Duodenal mucosa (tissue), 2 donors: ENCODE measurements around the gene TDRD1.
"Not testable (repeated sequence)": the region's sequence is repeated elsewhere in the genome, so short reads cannot be mapped to it uniquely, and the experiment has no call there.

Experiments
- H3K27ac ChIP-seq: one replicate; pipeline ENCODE4 v1.7.0; 2013; ENCODE audit warnings: low read depth, low read length
- H3K27me3 ChIP-seq, 2 donors: one replicate each; pipeline ENCODE4 v1.7.0; 2013; ENCODE audit warnings: low read length in 2 of 2, control low read depth in 1 of 2; ENCODE audit not compliant: insufficient read depth in 2 of 2, control insufficient read depth in 1 of 2
- H3K36me3 ChIP-seq, 2 donors: one replicate each; pipeline ENCODE4 v1.7.0; 2013; ENCODE audit warnings: low read length in 2 of 2, control low read depth in 1 of 2; ENCODE audit not compliant: insufficient read depth in 2 of 2, control insufficient read depth in 1 of 2
- H3K4me1 ChIP-seq, 2 donors: one replicate each; pipeline ENCODE4 v1.7.0; 2013; ENCODE audit warnings: low read length in 2 of 2, control low read depth in 1 of 2; ENCODE audit not compliant: insufficient read depth in 2 of 2, control insufficient read depth in 1 of 2
- H3K4me3 ChIP-seq, 2 donors: one replicate each; pipeline ENCODE4 v1.7.0; 2013; ENCODE audit warnings: low read length in 2 of 2, low read depth in 1 of 2
- H3K9ac ChIP-seq, 2 donors: one replicate each; pipeline ENCODE4 v1.7.0; 2013; ENCODE audit warnings: low read length in 2 of 2, low read depth in 1 of 2
- H3K9me3 ChIP-seq, 2 donors: one replicate each; pipeline ENCODE4 v1.7.0; 2013; ENCODE audit warnings: low read length in 2 of 2, control low read depth in 1 of 2; ENCODE audit not compliant: control insufficient read depth in 1 of 2

The TDRD1 gene, protein sequence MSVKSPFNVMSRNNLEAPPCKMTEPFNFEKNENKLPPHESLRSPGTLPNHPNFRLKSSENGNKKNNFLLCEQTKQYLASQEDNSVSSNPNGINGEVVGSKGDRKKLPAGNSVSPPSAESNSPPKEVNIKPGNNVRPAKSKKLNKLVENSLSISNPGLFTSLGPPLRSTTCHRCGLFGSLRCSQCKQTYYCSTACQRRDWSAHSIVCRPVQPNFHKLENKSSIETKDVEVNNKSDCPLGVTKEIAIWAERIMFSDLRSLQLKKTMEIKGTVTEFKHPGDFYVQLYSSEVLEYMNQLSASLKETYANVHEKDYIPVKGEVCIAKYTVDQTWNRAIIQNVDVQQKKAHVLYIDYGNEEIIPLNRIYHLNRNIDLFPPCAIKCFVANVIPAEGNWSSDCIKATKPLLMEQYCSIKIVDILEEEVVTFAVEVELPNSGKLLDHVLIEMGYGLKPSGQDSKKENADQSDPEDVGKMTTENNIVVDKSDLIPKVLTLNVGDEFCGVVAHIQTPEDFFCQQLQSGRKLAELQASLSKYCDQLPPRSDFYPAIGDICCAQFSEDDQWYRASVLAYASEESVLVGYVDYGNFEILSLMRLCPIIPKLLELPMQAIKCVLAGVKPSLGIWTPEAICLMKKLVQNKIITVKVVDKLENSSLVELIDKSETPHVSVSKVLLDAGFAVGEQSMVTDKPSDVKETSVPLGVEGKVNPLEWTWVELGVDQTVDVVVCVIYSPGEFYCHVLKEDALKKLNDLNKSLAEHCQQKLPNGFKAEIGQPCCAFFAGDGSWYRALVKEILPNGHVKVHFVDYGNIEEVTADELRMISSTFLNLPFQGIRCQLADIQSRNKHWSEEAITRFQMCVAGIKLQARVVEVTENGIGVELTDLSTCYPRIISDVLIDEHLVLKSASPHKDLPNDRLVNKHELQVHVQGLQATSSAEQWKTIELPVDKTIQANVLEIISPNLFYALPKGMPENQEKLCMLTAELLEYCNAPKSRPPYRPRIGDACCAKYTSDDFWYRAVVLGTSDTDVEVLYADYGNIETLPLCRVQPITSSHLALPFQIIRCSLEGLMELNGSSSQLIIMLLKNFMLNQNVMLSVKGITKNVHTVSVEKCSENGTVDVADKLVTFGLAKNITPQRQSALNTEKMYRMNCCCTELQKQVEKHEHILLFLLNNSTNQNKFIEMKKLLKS

DNA sequence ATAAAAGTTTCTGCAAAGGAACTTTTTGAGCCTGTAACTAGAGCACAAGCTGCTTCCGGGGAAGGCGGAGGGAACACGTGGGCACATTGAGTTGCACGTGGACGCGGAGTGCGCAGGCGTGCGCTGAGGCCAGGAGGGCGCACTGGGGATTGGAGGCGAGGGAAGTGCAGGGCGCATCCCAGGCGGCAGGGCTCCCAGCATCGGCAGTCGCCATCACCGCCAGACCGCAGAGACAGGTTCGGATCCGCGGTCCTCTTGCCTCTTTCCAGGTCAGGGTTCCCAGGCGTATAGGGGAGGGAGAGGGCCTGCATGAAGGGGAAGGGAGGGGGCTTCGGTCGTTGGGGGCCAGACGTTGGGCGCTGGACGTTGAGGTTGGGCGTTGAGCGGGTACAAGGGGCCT is at the start of gene TDRD1:
Gene TDRD1, plus strand, starts transcription at position 206 of the 400 bp plus-strand sequence. CDS start 8,479 bp downstream, outside the sequence.
- Histone ChIP-seq H3K36me3 (no peaks in the 10 kb centered on the region), H3K27ac (no peak within 1 kb of the TSS), H3K27me3 (no peaks in the 10 kb centered on the region), H3K4me1 (peaks cover 5 to 9% of the 10 kb centered on the region in 2 donors), H3K9me3 (no peaks in the 10 kb centered on the region), H3K4me3 (no peak within 1 kb of the TSS), H3K9ac (no peak within 1 kb of the TSS)

GRCh38 chr10:114131094-114131493 is 48.1 kb upstream of the TDRD1 start:
- Histone ChIP-seq H3K9me3 (no peaks in the 10 kb centered on the region), H3K27ac (no peak overlapping the region), H3K36me3 (peaks cover 21 to 78% of the 10 kb centered on the region in 2 donors), H3K4me3 (no peak overlapping the region), H3K27me3 (no peaks in the 10 kb centered on the region), H3K9ac (no peak overlapping the region), H3K4me1 (no peaks in the 10 kb centered on the region)

DNA sequence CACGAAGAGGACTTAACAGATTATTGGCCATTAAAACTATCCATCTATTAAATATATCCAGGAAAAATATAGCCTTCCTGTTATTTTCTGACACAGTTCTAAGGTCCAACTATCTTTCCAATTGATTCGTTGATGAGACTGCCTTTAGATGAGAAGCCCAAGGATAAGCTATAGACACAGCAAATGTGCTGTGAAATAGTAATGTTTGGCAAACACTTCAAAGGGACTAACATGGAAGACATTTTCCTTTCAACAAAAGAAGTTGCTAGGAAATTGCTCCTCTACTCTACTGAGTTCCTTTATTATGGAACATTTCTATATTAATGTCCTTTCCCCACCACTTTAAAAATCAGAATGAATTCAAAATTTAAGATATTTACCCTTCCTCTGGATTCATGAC is 43.7 kb upstream of the TDRD1 start:
- Histone ChIP-seq H3K9ac (no peak overlapping the region), H3K36me3 (peaks cover 12 to 62% of the 10 kb centered on the region in 2 donors)

GRCh38 chr10:114138581-114138980 is 40.6 kb upstream of the TDRD1 start:
- Histone ChIP-seq H3K9me3 (no peaks in the 10 kb centered on the region), H3K27ac (no peak overlapping the region), H3K4me3 (no peak overlapping the region), H3K4me1 (no peaks in the 10 kb centered on the region), H3K36me3 (peaks cover 14 to 67% of the 10 kb centered on the region in 2 donors), H3K27me3 (no peaks in the 10 kb centered on the region), H3K9ac (no peak overlapping the region)

More for the DNA sequence above, 43.7 kb upstream of the TDRD1 start:
- H3K27ac ChIP-seq = no peak overlapping the region
- no peaks in the 10 kb centered on the region for H3K4me1 ChIP-seq
- no peaks in the 10 kb centered on the region for H3K27me3 ChIP-seq
- H3K4me3 ChIP-seq = no peak overlapping the region
- H3K9me3 ChIP-seq = no peaks in the 10 kb centered on the region

DNA sequence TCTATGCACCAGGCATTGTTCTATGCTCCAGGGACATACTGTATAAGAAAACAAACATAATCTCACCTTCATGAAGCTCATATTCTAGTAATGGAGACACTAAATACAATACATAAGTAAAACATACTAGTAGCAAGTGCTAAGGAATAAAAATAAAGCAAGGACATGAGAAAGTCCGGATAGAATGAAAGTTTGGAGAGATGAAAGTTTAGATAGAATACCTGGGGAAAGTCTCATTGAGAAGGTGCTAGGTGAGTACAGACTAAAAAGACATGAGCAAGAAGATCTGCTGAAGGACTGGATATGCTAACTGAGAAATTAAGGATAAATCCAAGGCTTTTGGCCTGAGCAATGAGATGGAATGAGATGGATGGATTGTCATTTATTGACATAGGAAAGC is 39.1 kb upstream of the TDRD1 start:
- Histone ChIP-seq H3K36me3 (peaks cover 18 to 66% of the 10 kb centered on the region in 2 donors), H3K9ac (no peak overlapping the region), H3K27ac (no peak overlapping the region), H3K9me3 (no peaks in the 10 kb centered on the region), H3K27me3 (no peaks in the 10 kb centered on the region), H3K4me3 (no peak overlapping the region), H3K4me1 (no peaks in the 10 kb centered on the region)

DNA sequence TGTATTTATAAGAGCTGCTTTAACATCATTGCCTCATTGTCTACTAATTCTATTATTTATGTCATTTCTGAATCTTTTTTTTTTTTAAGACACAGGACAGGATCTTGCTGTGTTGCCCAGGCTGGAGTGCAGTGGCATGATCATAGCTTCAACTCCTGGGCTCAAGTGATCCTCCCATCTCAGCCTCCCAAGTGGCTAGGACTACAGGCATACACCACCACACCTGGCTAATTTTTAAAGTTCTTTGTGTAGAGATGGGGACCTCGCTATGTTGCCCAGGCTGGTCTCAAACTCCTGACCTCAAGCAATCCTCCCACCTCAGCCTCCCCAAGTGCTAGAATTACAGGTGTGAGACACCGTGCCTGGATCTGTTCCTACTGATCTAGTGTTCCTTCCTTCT is 38.3 kb upstream of the TDRD1 start:
- H3K36me3 ChIP-seq = peaks cover 23 to 58% of the 10 kb centered on the region in 2 donors
- not testable (repeated sequence) for H3K27me3 ChIP-seq, H3K27ac ChIP-seq, H3K9ac ChIP-seq, H3K4me3 ChIP-seq, H3K9me3 ChIP-seq, H3K4me1 ChIP-seq

GRCh38 chr10:114142018-114142417 is 37.1 kb upstream of the TDRD1 start:
- Histone ChIP-seq H3K36me3 (peaks cover 23 to 54% of the 10 kb centered on the region in 2 donors), H3K27ac (no peak overlapping the region)

GRCh38 chr10:114143160-114143559 is 36.0 kb upstream of the TDRD1 start:
- no peaks in the 10 kb centered on the region for H3K27me3 ChIP-seq
- peaks cover 30 to 51% of the 10 kb centered on the region in 2 donors for H3K36me3 ChIP-seq
- no peak overlapping the region for H3K27ac ChIP-seq
- no peak overlapping the region for H3K9ac ChIP-seq
- H3K9me3 ChIP-seq = no peaks in the 10 kb centered on the region
- no peak overlapping the region for H3K4me3 ChIP-seq
- no peaks in the 10 kb centered on the region for H3K4me1 ChIP-seq

More at GRCh38 chr10:114142018-114142417, 37.1 kb upstream of the TDRD1 start:
- H3K4me3 ChIP-seq = no peak overlapping the region
- H3K9ac ChIP-seq = no peak overlapping the region
- H3K4me1 ChIP-seq = no peaks in the 10 kb centered on the region
- no peaks in the 10 kb centered on the region for H3K9me3 ChIP-seq
- H3K27me3 ChIP-seq = no peaks in the 10 kb centered on the region

DNA sequence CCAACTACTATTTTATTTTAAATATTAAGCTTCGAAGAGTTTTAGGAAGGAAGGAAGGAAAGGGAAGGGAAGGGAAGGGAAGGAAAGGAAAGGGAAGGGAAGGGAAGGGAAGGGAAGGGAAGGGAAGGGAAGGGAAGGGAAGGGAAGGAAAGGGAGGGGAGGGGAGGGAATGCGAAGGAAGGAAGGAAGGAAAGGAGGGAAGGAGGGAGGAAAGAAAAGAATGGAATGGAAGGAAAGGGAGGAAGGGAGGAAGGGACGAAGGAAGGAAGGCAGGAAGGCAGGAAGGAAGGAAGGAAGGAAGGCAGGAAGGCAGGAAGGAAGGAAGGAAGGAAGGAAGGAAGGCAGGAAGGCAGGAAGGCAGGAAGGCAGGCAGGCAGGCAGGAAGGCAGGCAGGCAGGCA is 29.7 kb upstream of the TDRD1 start:
- not testable (repeated sequence) for H3K9me3 ChIP-seq, H3K27ac ChIP-seq, H3K9ac ChIP-seq, H3K4me1 ChIP-seq, H3K27me3 ChIP-seq, H3K4me3 ChIP-seq
- H3K36me3 ChIP-seq = peaks cover 26 to 45% of the 10 kb centered on the region in 2 donors
